SK-N-SH (cell line): Measurements from ENCODE around the gene SHQ1. TPM values are rescaled to one million over a fixed set of nuclear protein-coding genes. Genes with fewer than 3 reads are reported as not detected.

Experiments used
- CTCF ChIA-PET: fragments of 300-600, 350-600 bp; formaldehyde crosslinking; extraction: SDS; loops from one replicate; lab custom pipeline; 2021; lab: Yijun Ruan, JAX
- POLR2A ChIA-PET: fragments of 350-600 bp; sonication (Branson Sonifier 250); formaldehyde crosslinking; extraction: SDS; loops from one replicate; lab custom pipeline; 2020; ENCODE audit warnings: antibody characterized with exemption, inconsistent platforms; lab: Yijun Ruan, JAX
- DNase-seq: peaks from one replicate; pipeline ENCODE4 v3.0.0; 2012
- H2AFZ ChIP-seq: fragments of 200-600 bp; sonication (generic); 2 replicates; pipeline ENCODE4 v1.8.1; 2016; ENCODE audit warnings: antibody characterized with exemption, mild to moderate bottlenecking, low read depth
- H3F3A ChIP-seq: fragments of 200-600 bp; sonication (generic); replicated peaks from 2 replicates; pipeline ENCODE3; 2016; ENCODE audit warnings: antibody characterized with exemption, mild to moderate bottlenecking; ENCODE audit not compliant: insufficient read depth
- H3K27ac ChIP-seq, 2 experiments: fragments of 200-500 bp in 1 of 2; fragments of 200-600 bp in 1 of 2; sonication (Bioruptor generic) in 1 of 2; sonication (generic), shearing (Covaris generic) in 1 of 2; 2 replicates each; pipeline versions ENCODE4 v1.5.1 to v1.6.1; 2014 to 2016; ENCODE audit warnings: low read depth in 2 of 2, inconsistent platforms in 1 of 2, low read length in 1 of 2, mild to moderate bottlenecking in 1 of 2, mixed read lengths in 1 of 2
- H3K27me3 ChIP-seq: fragments of 200-600 bp; sonication (generic), shearing (Covaris generic); 2 replicates; pipeline ENCODE4 v1.6.1; 2016; ENCODE audit warnings: mixed run types; ENCODE audit not compliant: insufficient read depth
- H3K36me3 ChIP-seq, 2 experiments: fragments of 200-500 bp in 1 of 2; fragments of 200-600 bp in 1 of 2; sonication (Bioruptor generic) in 1 of 2; sonication (generic) in 1 of 2; replicated peaks in 1 of 2; 2 replicates each; pipeline versions ENCODE3 to v1.5.1; 2014 to 2016; ENCODE audit warnings: low read length in 1 of 2, mild to moderate bottlenecking in 1 of 2; ENCODE audit not compliant: insufficient read depth in 2 of 2, control insufficient read depth in 1 of 2
- H3K4me1 ChIP-seq, 2 experiments: fragments of 200-500 bp in 1 of 2; fragments of 200-600 bp in 1 of 2; sonication (Bioruptor generic) in 1 of 2; sonication (generic), shearing (Covaris generic) in 1 of 2; 2 replicates each; pipeline versions ENCODE4 v1.5.1 to v1.6.1; 2014 to 2016; ENCODE audit warnings: low read depth in 1 of 2, low read length in 1 of 2, mixed run types in 1 of 2; ENCODE audit not compliant: insufficient read depth in 2 of 2, control insufficient read depth in 1 of 2
- H3K4me2 ChIP-seq: fragments of 200-600 bp; sonication (generic), shearing (Covaris generic); 2 replicates; pipeline ENCODE4 v1.6.1; 2017; ENCODE audit warnings: mixed run types
- H3K4me3 ChIP-seq, 2 experiments: fragments of 200-500 bp in 1 of 2; fragments of 200-600 bp in 1 of 2; sonication (Bioruptor generic) in 1 of 2; sonication (generic), shearing (Covaris generic) in 1 of 2; 2 replicates each; pipeline versions ENCODE4 v1.5.1 to v1.8.1; 2014 to 2016; ENCODE audit warnings: low read depth in 2 of 2, inconsistent platforms in 1 of 2, low read length in 1 of 2, mild to moderate bottlenecking in 1 of 2, mixed read lengths in 1 of 2, moderate library complexity in 1 of 2
- H3K79me2 ChIP-seq: fragments of 200-600 bp; sonication (generic); 2 replicates; pipeline ENCODE4 v1.8.1; 2017; ENCODE audit warnings: mild to moderate bottlenecking; ENCODE audit not compliant: insufficient read depth
- H3K9ac ChIP-seq: fragments of 200-600 bp; sonication (generic); 2 replicates; pipeline ENCODE4 v1.6.1; 2017; ENCODE audit warnings: mixed run types
- H3K9me2 ChIP-seq: fragments of 200-600 bp; sonication (generic); 2 replicates; pipeline ENCODE4 v1.6.1; 2017; ENCODE audit warnings: mixed run types
- H3K9me3 ChIP-seq: fragments of 200-600 bp; sonication (generic); 2 replicates; pipeline ENCODE4 v1.6.1; 2017; ENCODE audit warnings: mixed run types, mild to moderate bottlenecking, moderate library complexity
- H4K20me1 ChIP-seq: fragments of 200-600 bp; sonication (generic); 2 replicates; pipeline ENCODE4 v1.6.1; 2017; ENCODE audit warnings: mild to moderate bottlenecking, mixed run types; ENCODE audit not compliant: insufficient read depth
- CTCF ChIP-seq: fragments of 200-600 bp; sonication (generic); IDR thresholded peaks from 2 replicates; pipeline ENCODE4 v1.6.1; 2017; ENCODE audit warnings: antibody characterized with exemption, mild to moderate bottlenecking, moderate library complexity
- ELF1 ChIP-seq: IDR thresholded peaks from 2 replicates; pipeline ENCODE4 v1.4.0; 2012
- EP300 ChIP-seq, 2 experiments: IDR thresholded peaks; 2 replicates each; pipeline versions ENCODE4 v1.4.0 to v1.6.1; 2012; ENCODE audit warnings: borderline replicate concordance in 1 of 2, low read depth in 1 of 2, low read length in 1 of 2
- EZH2phosphoT487 ChIP-seq: fragments of 200-600 bp; sonication (generic); IDR thresholded peaks from 2 replicates; pipeline ENCODE4 v1.6.1; 2017; ENCODE audit warnings: low read depth, mixed run types, mild to moderate bottlenecking, antibody characterized with exemption, moderate library complexity, borderline replicate concordance
- FOSL2 ChIP-seq: IDR thresholded peaks from 2 replicates; pipeline ENCODE4 v1.4.0; 2012; ENCODE audit warnings: low read depth, mild to moderate bottlenecking, moderate library complexity, borderline replicate concordance
- GABPA ChIP-seq: IDR thresholded peaks from 2 replicates; pipeline ENCODE4 v1.4.0; 2012; ENCODE audit warnings: low read depth, mild to moderate bottlenecking
- IRF3 ChIP-seq: fragments of 150-350 bp; IDR thresholded peaks from 2 replicates; pipeline ENCODE4 v1.6.1; 2016; ENCODE audit warnings: mild to moderate bottlenecking, low read depth, low read length
- JUND ChIP-seq: IDR thresholded peaks from 2 replicates; pipeline ENCODE4 v1.4.0; 2012
- MAX ChIP-seq: IDR thresholded peaks from 2 replicates; pipeline ENCODE4 v1.4.0; 2012; ENCODE audit warnings: low read depth
- NRF1 ChIP-seq: IDR thresholded peaks from 2 replicates; pipeline ENCODE4 v1.6.1; 2012; ENCODE audit warnings: low read depth, mild to moderate bottlenecking, low read length
- PBX3 ChIP-seq: IDR thresholded peaks from 2 replicates; pipeline ENCODE4; 2012
- POLR2AphosphoS5 ChIP-seq: IDR thresholded peaks from 2 replicates; pipeline ENCODE4 v1.6.1; 2012; ENCODE audit warnings: low read depth, low read length
- RAD21 ChIP-seq: IDR thresholded peaks from 2 replicates; pipeline ENCODE4 v1.6.1; 2012; ENCODE audit warnings: mild to moderate bottlenecking, low read length
- RCOR1 ChIP-seq: fragments of 150-350 bp; IDR thresholded peaks from 2 replicates; pipeline ENCODE4 v1.6.1; 2017; ENCODE audit warnings: antibody characterized with exemption, low read length
- RFX5 ChIP-seq: IDR thresholded peaks from 2 replicates; pipeline ENCODE4 v1.6.1; 2012; ENCODE audit warnings: mild to moderate bottlenecking, improper control_type of control experiment, low read length
- SMC3 ChIP-seq: IDR thresholded peaks from 2 replicates; pipeline ENCODE4 v1.6.1; 2012; ENCODE audit warnings: low read depth, low read length, improper control_type of control experiment
- TCF12 ChIP-seq: IDR thresholded peaks from 2 replicates; pipeline ENCODE4 v1.4.0; 2012
- TEAD4 ChIP-seq: IDR thresholded peaks from 2 replicates; pipeline ENCODE4 v1.4.0; 2012; ENCODE audit warnings: mild to moderate bottlenecking, borderline replicate concordance; ENCODE audit not compliant: insufficient read depth
- WGBS: methylation state at CpG from one replicate; pipeline ENCODE4 v1.1.6; 2017; ENCODE audit warnings: low lambda C conversion rate; 5-methylcytosine and 5-hydroxymethylcytosine counted together
- polyA plus RNA-seq, 3 experiments: library from polyadenylated mRNA; depleted of rRNA; stranded (reverse); fragments of >200 nt; gene quantifications; 2 replicates each; pipeline ENCODE4 v1.2.3, GENCODE V29; 2012

SHQ1 gene
- polyA plus RNA-seq, 1 of the 3 experiments (the other 2 are of a cell fraction), result 10.5 TPM

- ChIA-PET POLR2A (no interaction called here), CTCF (no interaction called here)
- WGBS, result 83% methylated on average over 13 of the region's 16 CpGs
- no peaks in the 10 kb centered on the region for H3K27me3 ChIP-seq
- DNase-seq, result peak; percentile 25
- H3K9me3 ChIP-seq, result no peaks in the 10 kb centered on the region
- no peak overlapping the region for H3K4me2 ChIP-seq
- TF ChIP-seq EZH2phosphoT487 (no peak), ELF1 (no peak), TEAD4 (no peak), FOSL2 (no peak), NRF1 (no peak), SMC3 (no peak), POLR2AphosphoS5 (no peak), RCOR1 (no peak), IRF3 (no peak), PBX3 (no peak), JUND (no peak), TCF12 (no peak), CTCF (no peak)
- H3K9me2 ChIP-seq, result no peaks in the 10 kb centered on the region
- no peak overlapping the region for H3K4me3 ChIP-seq
- H4K20me1 ChIP-seq, result no peaks in the 10 kb centered on the region
- no peaks in the 10 kb centered on the region; a peak in 1 of 4 replicates for H3K4me1 ChIP-seq
- H3K79me2 ChIP-seq, result no peaks in the 10 kb centered on the region
- no peak overlapping the region for H3K9ac ChIP-seq
- H2AFZ ChIP-seq, result no peak overlapping the region
- H3F3A ChIP-seq, result no peaks in the 10 kb centered on the region
- H3K27ac ChIP-seq, result no peak overlapping the region
- no peaks in the 10 kb centered on the region for H3K36me3 ChIP-seq
Observed at GRCh38 chr3:72728958-72729467, 119.2 kb downstream of the SHQ1 start.

- Histone ChIP-seq H3K9me2 (no peaks in the 10 kb centered on the region), H2AFZ (no peak overlapping the region), H3F3A (peaks cover 3% of the 10 kb centered on the region), H4K20me1 (no peaks in the 10 kb centered on the region), H3K4me3 (no peak overlapping the region), H3K79me2 (no peaks in the 10 kb centered on the region), H3K36me3 (no peaks in the 10 kb centered on the region), H3K27me3 (no peaks in the 10 kb centered on the region), H3K9me3 (no peaks in the 10 kb centered on the region), H3K4me2 (no peak overlapping the region), H3K9ac (no peak overlapping the region), H3K27ac (no peak overlapping the region), H3K4me1 (no peaks in the 10 kb centered on the region; a peak in 1 of 4 replicates)
- TF ChIP-seq EP300 (IDR thresholded peaks at IDR 0.05; ENCODE audit: borderline replicate concordance in 1 of 2, low read depth in 1 of 2, low read length in 1 of 2), result no peak
- no peak for TF ChIP-seq RFX5
- TF ChIP-seq GABPA, result no peak
- no peak for TF ChIP-seq RAD21
- TF ChIP-seq MAX, result no peak
- TF ChIP-seq NRF1, result no peak
- TF ChIP-seq ELF1, result no peak
- TF ChIP-seq FOSL2, result no peak
- POLR2A ChIA-PET, result no interaction called here
- CTCF ChIA-PET, result no interaction called here
- WGBS, result 57% methylated on average over 6 of the region's 6 CpGs
- DNase-seq, result no peak
Observed at GRCh38 chr3:72728329-72728889, 119.8 kb downstream of the SHQ1 start.
